ENCODE results near the gene CNIH3. TPM values are rescaled to one million over a fixed set of nuclear protein-coding genes. Genes with fewer than 3 reads are reported as not detected.

The CNIH3 gene
- total RNA-seq, 1 donor from 2014 or later = 0.99 TPM

- peak; percentile 85 for ATAC-seq
- intact Hi-C loops (cut with micrococcal nuclease) = no loop called here
- peak; percentile 37 for DNase-seq
Measured at GRCh38 chr1:224733027-224733911, 117.2 kb downstream of the CNIH3 start.

- ATAC-seq = no peak
- intact Hi-C loops (cut with micrococcal nuclease) = no loop called here
- no peak for DNase-seq
Measured at GRCh38 chr1:224734261-224734935, 118.3 kb downstream of the CNIH3 start.

DNA sequence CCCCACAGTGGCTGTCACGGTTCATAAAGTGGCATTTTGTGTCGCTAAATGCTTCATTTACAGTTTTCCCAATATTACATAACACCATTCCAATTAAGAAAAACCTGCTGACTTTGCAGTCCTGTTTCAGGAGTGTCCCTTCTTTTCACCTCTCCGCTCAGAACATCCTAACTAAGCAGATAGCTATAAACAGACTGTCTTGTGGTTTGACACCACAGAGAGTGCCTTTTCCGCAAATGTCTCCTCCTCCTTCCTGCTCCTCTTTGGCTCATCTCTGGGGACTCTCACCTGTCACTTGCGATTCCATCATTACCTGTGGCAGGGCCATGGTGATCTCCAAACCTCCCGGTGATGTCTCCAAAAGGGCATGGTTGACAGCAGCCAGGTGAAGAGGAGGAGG is 119.0 kb downstream of the CNIH3 start:
- intact Hi-C loops (cut with micrococcal nuclease) = no loop called here
- ATAC-seq (no peak), DNase-seq (no peak)

GRCh38 chr1:224736619-224737352 is 120.7 kb downstream of the CNIH3 start:
- ATAC-seq (peak; percentile 66), DNase-seq (peak; percentile 33)
- intact Hi-C loops (cut with micrococcal nuclease) = no loop called here

DNA sequence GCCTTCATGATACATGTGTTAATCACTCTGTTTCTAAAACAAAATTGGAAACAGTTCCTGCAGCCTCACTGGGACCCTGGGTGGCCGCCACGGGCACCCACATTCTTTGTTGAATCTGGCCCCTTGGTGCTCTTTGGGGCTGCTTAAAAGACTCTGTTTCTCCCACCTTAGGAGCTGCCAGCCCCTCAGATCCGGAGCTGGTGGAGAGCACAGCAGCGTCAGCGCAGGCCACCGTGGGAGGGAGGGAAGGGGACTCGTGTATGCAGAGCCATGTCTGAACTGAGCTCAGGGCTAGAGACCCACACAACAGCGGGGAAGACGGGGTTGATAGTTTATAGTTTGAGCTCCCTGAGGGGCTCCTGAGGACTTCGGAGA is 121.2 kb downstream of the CNIH3 start:
- intact Hi-C loops (cut with micrococcal nuclease) = no loop called here
- ATAC-seq = no peak
- no peak for DNase-seq

DNA sequence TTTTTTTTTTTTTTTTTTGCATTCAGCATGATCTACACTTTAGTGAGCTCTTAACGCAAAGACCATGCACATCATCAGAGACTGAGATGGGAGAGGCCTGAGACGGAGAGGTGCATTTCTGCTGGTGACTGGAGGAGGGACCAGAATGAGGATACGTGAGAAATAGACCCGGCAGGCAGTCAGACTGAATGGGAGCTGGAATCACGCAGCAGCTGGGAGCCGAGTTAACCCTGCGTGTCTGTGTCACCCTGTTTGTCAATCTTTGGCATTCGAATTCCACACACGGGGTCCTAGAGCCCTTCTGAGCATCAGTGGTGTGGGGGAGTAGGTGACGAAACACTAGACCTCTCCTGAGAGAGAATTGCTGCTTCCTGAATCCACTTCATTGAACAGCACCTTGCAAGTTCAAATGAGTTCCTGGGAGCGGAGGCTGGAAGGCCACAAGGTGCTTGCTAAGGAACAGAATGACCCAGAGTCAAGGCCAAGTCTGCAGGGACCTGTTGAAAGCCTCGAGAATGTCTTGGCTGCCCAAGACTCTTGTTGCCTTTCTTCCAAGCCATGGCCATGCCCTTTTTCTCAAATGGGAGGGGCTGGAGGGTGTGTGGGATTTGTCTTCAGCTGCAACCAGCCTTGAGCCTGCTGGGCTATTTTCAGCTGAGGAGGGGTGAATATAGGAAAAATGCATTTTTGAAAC is 123.3 kb downstream of the CNIH3 start:
- ATAC-seq (no peak), DNase-seq (no peak)
- intact Hi-C loops (cut with micrococcal nuclease) = no loop called here

DNA sequence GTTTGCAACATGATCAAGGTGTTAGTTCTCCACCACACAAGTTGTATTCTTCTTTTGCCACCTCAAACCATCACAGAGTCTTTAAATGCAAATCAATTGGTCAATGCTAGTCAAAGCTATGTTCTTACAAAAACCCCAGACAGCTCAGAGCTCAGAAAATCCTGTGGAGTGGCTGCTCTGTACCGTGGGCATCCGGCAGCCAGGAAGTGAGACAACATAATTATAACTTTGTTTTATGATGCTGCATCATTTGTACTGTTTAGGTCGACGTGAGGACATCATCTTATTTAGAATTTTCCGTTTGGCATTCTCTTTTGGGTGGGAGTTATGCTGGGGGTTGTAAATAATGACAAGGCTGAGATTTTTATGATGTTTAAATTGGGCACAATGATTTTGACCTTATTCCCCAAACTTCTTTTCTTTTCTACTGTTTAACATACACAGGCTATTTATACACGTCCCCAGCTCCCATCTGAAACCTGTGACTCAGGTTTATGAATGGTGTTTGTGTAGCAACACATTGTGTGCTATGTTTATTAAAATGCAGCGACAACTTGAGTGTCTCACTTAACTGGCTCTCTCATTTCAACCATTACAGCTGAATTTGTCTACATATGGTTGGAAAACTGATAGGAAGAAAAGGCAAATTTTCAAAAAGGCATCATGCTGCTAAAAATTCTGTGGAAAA is 124.0 kb downstream of the CNIH3 start:
- intact Hi-C loops (cut with micrococcal nuclease) = no loop called here
- ATAC-seq (no peak), DNase-seq (no peak)

DNA sequence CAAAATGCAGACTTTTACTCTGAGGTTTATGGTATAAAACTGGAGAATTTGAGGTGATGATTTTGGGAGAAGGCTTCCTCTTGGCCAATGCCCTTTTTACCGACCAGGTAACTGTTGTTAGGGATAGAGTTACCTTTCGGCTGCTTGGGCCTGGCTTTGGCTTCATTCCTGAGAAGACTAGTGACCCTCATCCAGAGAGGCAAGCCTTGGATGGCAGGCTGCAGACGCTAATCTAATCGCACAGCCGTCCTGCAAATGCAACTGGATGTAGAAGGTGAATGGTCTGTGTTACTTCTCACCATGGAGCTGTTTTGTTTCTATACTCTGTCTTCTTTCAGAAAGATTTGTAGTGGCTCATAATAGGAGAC is 124.6 kb downstream of the CNIH3 start:
- DNase-seq (no peak), ATAC-seq (no peak)
- intact Hi-C loops (cut with micrococcal nuclease) = no loop called here

GRCh38 chr1:224742349-224742748 is 126.2 kb downstream of the CNIH3 start:
- DNase-seq = no peak
- intact Hi-C loops (cut with micrococcal nuclease) = no loop called here
- ATAC-seq = no peak

- ATAC-seq = no peak
- no peak for DNase-seq
- intact Hi-C loops (cut with micrococcal nuclease) = no loop called here
Measured at GRCh38 chr1:224743608-224744164, 127.6 kb downstream of the CNIH3 start.

GRCh38 chr1:224744521-224744920 is 128.4 kb downstream of the CNIH3 start:
- intact Hi-C loops (cut with micrococcal nuclease) = no loop called here
- ATAC-seq = no peak
- no peak for DNase-seq

DNA sequence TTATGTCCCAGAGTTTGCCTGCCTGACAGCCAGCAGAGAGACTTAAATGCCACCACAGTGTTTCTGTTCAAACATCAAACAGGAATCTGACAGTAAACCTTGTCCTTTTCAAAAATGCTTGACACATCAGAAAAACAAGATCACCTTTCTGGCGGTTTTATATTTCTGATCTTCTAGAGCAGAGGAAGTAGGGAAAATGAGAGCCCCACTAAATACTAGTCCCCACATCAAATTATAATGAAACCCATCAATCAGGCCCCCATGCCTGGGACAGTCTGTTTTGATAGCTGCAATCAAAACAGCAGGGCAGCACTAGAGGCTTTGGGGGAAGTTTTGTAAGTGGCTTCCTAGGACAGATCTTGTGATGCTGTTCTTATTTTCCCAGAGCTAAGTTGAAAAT is 129.3 kb downstream of the CNIH3 start:
- DNase-seq (no peak), ATAC-seq (no peak)
- intact Hi-C loops (cut with micrococcal nuclease) = no loop called here

GRCh38 chr1:224745924-224746323 is 129.8 kb downstream of the CNIH3 start:
- DNase-seq = no peak
- intact Hi-C loops (cut with micrococcal nuclease) = no loop called here
- no peak for ATAC-seq

DNA sequence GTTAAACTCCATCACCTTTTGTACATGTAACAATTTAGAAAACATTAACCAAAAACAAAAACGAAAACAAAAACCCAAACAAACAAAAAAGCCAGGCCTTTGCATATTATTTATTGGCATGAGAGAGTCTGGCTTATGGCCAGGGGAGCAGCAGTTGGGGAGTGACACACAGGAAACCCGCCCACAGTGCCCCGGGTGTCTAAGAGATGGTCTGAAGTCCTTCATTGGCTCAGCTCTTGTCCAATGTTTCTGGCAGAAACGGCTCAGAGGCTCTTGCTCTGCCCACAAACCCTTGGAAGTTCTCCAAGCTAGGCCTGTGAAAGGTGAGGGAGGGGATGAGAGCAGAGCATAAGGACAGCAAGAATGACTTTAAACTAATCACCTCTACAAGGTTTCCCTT is 131.5 kb downstream of the CNIH3 start:
- intact Hi-C loops (cut with micrococcal nuclease) = no loop called here
- DNase-seq = no peak
- ATAC-seq = no peak

DNA sequence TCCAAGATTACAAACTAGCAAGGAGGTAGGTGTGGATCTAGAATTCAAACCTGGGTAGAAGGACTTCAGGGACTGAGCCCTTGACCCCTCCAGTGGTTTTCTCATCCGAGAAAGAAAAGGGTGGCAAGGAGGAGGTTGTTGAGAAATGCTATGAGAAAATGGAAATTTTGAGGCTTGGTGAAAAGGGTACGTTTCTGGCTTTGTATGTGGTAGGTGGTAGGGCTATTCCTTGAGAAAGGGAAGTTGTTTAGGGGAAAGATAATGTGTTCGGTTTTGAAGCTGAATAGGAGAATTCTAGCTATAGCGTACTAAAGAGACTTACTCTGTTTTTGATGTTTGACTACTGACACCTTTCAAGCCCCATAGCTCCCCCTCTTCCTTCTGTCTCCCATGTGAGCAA is 133.8 kb downstream of the CNIH3 start:
- ATAC-seq = no peak
- intact Hi-C loops (cut with micrococcal nuclease) = no loop called here
- DNase-seq = no peak

GRCh38 chr1:224751624-224752311 is 135.7 kb downstream of the CNIH3 start:
- ATAC-seq (no peak), DNase-seq (no peak)
- intact Hi-C loops (cut with micrococcal nuclease) = no loop called here

DNA sequence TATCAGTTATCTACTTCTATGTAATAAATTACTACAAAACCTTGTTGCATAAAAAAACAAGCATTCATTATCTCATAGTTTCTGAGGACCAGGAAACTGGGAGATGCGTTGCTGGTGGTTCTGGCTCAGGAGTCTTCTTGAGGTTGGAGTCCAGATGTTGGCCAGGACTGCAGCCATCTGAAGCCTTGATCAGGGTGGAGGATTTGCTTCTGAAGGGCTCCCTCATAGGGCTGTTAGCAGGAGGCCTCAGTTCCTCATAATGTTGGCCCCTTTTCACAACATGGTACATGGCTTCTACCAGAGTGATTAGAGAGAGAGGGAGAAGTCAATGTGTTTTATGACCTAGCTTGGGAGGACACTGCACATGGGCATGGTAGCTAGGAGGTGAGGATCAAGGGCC is 137.4 kb downstream of the CNIH3 start:
- ATAC-seq (no peak), DNase-seq (no peak)
- intact Hi-C loops (cut with micrococcal nuclease) = no loop called here

GRCh38 chr1:224755586-224755985 is 139.5 kb downstream of the CNIH3 start:
- ATAC-seq (no peak), DNase-seq (no peak)
- intact Hi-C loops (cut with micrococcal nuclease) = no loop called here
